Left ventricle myocardium inferior (tissue), 1 donor: ENCODE measurements around the gene IL1RAPL1. TPM values are rescaled to one million over a fixed set of nuclear protein-coding genes. Genes with fewer than 3 reads are reported as not detected.

Source experiments
- DNase-seq: peaks from one replicate; pipeline ENCODE4 v3.0.0-alpha.2; 2020
- H3K27ac ChIP-seq: fragments of 200-600 bp; replicated peaks from 2 replicates; pipeline ENCODE4 v1.8.0; 2021
- H3K27me3 ChIP-seq: fragments of 200-600 bp; 2 replicates; pipeline ENCODE4 v1.8.0; 2021; ENCODE audit warnings: low read depth
- H3K36me3 ChIP-seq: fragments of 200-600 bp; 2 replicates; pipeline ENCODE4 v1.8.0; 2021
- H3K4me1 ChIP-seq: fragments of 200-600 bp; 2 replicates; pipeline ENCODE4 v1.8.0; 2021
- H3K4me3 ChIP-seq: fragments of 200-600 bp; 2 replicates; pipeline ENCODE4 v1.8.0; 2021; ENCODE audit warnings: mild to moderate bottlenecking, moderate library complexity
- H3K9me3 ChIP-seq: fragments of 200-600 bp; replicated peaks from 2 replicates; pipeline ENCODE4 v1.8.0; 2021
- intact Hi-C: fragments of 100-400 bp; cut with micrococcal nuclease; formaldehyde crosslinking; loops from one replicate; pipeline ENCODE4 v1.11.0; 2022
- long read RNA-seq: library from polyadenylated mRNA; unstranded; transcript quantifications from one replicate; pipeline ENCODE4 v2.0.0, GENCODE V29; 2021
- total RNA-seq: library from RNA; stranded (reverse); fragmentation: NEBNext Ultra II Directional; extraction: Animal tissue kit (Norgen Biotek cat#: 25700); gene quantifications from one replicate; pipeline ENCODE4 v1.2.1, GENCODE V29; 2021
- TF ChIP-seq, protein P1 (sequence below): fragments of 200-600 bp; IDR thresholded peaks from 2 replicates; pipeline ENCODE4 v1.8.0; 2021; ENCODE audit warnings: antibody characterized with exemption, mild to moderate bottlenecking, borderline replicate concordance
- donor health status: DM: no; HTN: yes; CAD: no; lungs with severe emphysema.

Gene IL1RAPL1
- 1.9 TPM for total RNA-seq
- long read RNA-seq, result 0 reads

GRCh38 chrX:28586981-28587551, at the start of gene IL1RAPL1:
IL1RAPL1 (plus strand) TSS chrX:28587446.
- no peaks in the 10 kb centered on the region for H3K36me3 ChIP-seq
- TF ChIP-seq, protein P1, sequence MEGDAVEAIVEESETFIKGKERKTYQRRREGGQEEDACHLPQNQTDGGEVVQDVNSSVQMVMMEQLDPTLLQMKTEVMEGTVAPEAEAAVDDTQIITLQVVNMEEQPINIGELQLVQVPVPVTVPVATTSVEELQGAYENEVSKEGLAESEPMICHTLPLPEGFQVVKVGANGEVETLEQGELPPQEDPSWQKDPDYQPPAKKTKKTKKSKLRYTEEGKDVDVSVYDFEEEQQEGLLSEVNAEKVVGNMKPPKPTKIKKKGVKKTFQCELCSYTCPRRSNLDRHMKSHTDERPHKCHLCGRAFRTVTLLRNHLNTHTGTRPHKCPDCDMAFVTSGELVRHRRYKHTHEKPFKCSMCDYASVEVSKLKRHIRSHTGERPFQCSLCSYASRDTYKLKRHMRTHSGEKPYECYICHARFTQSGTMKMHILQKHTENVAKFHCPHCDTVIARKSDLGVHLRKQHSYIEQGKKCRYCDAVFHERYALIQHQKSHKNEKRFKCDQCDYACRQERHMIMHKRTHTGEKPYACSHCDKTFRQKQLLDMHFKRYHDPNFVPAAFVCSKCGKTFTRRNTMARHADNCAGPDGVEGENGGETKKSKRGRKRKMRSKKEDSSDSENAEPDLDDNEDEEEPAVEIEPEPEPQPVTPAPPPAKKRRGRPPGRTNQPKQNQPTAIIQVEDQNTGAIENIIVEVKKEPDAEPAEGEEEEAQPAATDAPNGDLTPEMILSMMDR, result peak; percentile 34
- no peak for DNase-seq
- no peaks in the 10 kb centered on the region for H3K4me1 ChIP-seq
- no peaks in the 10 kb centered on the region for H3K27me3 ChIP-seq
- H3K27ac ChIP-seq, result peak within 1 kb of the TSS; percentile 70
- peak within 1 kb of the TSS; percentile 66 for H3K4me3 ChIP-seq
- intact Hi-C loops, result loop anchor here (10.0 kb wide), 1 partner anchor 458 kb away; no protein-coding TSS in a partner anchor
- H3K9me3 ChIP-seq, result no peaks in the 10 kb centered on the region

- Histone ChIP-seq H3K4me1 (no peaks in the 10 kb centered on the region), H3K27me3 (no peaks in the 10 kb centered on the region), H3K9me3 (no peaks in the 10 kb centered on the region), H3K27ac (no peak overlapping the region), H3K36me3 (no peaks in the 10 kb centered on the region), H3K4me3 (no peak overlapping the region)
- DNase-seq, result no peak
- TF ChIP-seq, protein P1, result no peak
- intact Hi-C loops, result no loop called here
Measured at GRCh38 chrX:28542791-28543190, 44.5 kb upstream of the IL1RAPL1 start.

- DNase-seq, result no peak
- Histone ChIP-seq H3K36me3 (no peaks in the 10 kb centered on the region), H3K9me3 (no peaks in the 10 kb centered on the region), H3K4me3 (no peak overlapping the region), H3K27ac (no peak overlapping the region), H3K27me3 (no peaks in the 10 kb centered on the region), H3K4me1 (no peaks in the 10 kb centered on the region)
- intact Hi-C loops, result no loop called here
- TF ChIP-seq, protein P1, result no peak
Measured at GRCh38 chrX:28549838-28550237, 37.4 kb upstream of the IL1RAPL1 start.

GRCh38 chrX:28550331-28550872, 36.8 kb upstream of the IL1RAPL1 start:
- no peak for DNase-seq
- Histone ChIP-seq H3K9me3 (no peaks in the 10 kb centered on the region), H3K36me3 (no peaks in the 10 kb centered on the region), H3K27me3 (no peaks in the 10 kb centered on the region), H3K27ac (no peak overlapping the region), H3K4me3 (no peak overlapping the region), H3K4me1 (no peaks in the 10 kb centered on the region)
- TF ChIP-seq, protein P1, result no peak
- intact Hi-C loops, result no loop called here

DNA sequence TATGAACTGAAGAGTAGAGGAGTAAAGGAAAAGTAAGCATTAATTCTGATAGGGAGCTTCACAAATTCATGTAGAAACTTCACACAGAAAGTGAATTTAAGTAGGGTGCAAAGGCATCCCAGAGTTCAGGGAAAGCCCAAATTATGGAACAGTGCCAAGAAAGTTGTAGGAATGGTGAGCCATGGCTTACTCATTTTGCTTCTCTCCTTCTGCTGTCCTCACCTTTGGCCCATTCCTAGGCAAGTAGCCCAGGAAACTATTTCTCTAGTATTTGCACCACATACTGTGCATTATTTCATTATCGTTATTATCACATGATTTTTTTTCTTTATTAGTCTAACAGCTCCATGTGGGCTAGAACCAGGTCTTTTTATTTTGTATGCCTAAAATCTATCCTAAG, 34.9 kb upstream of the IL1RAPL1 start:
- TF ChIP-seq, protein P1, result no peak
- Histone ChIP-seq H3K9me3 (peaks cover 6% of the 10 kb centered on the region), H3K4me3 (no peak overlapping the region), H3K27ac (no peak overlapping the region), H3K4me1 (no peaks in the 10 kb centered on the region), H3K36me3 (no peaks in the 10 kb centered on the region), H3K27me3 (no peaks in the 10 kb centered on the region)
- intact Hi-C loops, result no loop called here
- DNase-seq, result no peak
